Lower leg skin (tissue), 3 donors: ENCODE data around the gene IL4I1.

ENCODE experiments used
- CTCF ChIP-seq, 3 donors: fragments of 450-650 bp; IDR thresholded peaks; one replicate each; pipeline ENCODE4 v1.5.1; 2016; ENCODE audit warnings: antibody characterized with exemption in 3 of 3, mild to moderate bottlenecking in 3 of 3, moderate library complexity in 2 of 3
- POLR2A ChIP-seq, 2 donors: fragments of 450-650 bp; IDR thresholded peaks; one replicate each; pipeline ENCODE4 v1.6.1; 2016 to 2017; ENCODE audit warnings: antibody characterized with exemption in 2 of 2, mild to moderate bottlenecking in 1 of 2, moderate library complexity in 1 of 2

- TF ChIP-seq CTCF (IDR thresholded peaks at IDR 0.05) (no peak), POLR2A (IDR thresholded peaks at IDR 0.05) (no peak)
Observed at GRCh38 chr19:49894879-49895565, 1.7 kb downstream of the IL4I1 start.
